Gastroesophageal sphincter (tissue), 4 donors: ENCODE measurements around the gene MTG1. TPM values are rescaled to one million over a fixed set of nuclear protein-coding genes. Genes with fewer than 3 reads are reported as not detected.
"Not testable (repeated sequence)": the region's sequence is repeated elsewhere in the genome, so short reads cannot be mapped to it uniquely, and the experiment has no call there.

Experiments used
- ATAC-seq: fragments of 150-250 bp; one replicate; pipeline ENCODE4 v1.9.1; 2016; ENCODE audit warnings: mild to moderate bottlenecking, moderate library complexity
- H3K27ac ChIP-seq, 4 donors: fragments of 200-600 bp; sonication (generic) in 3 of 4; 1 replicate in 3 of 4; 2 replicates in 1 of 4; pipeline ENCODE4 v1.5.1; 2016 to 2019
- H3K27me3 ChIP-seq: fragments of 200-600 bp; sonication (generic); one replicate; pipeline ENCODE4 v1.5.1; 2019
- H3K36me3 ChIP-seq, 2 donors: fragments of 200-600 bp; sonication (generic); one replicate each; pipeline ENCODE4 v1.5.1; 2019; ENCODE audit warnings: control low read depth in 1 of 2
- H3K4me1 ChIP-seq, 3 donors: fragments of 200-600 bp; sonication (generic); 1 replicate in 2 of 3; 2 replicates in 1 of 3; pipeline ENCODE4 v1.5.1; 2016 to 2019; ENCODE audit warnings: control low read depth in 2 of 3
- H3K4me3 ChIP-seq, 2 donors: fragments of 200-600 bp; sonication (generic); one replicate each; pipeline ENCODE4 v1.5.1; 2019; ENCODE audit warnings: mild to moderate bottlenecking in 1 of 2, moderate library complexity in 1 of 2
- H3K9me3 ChIP-seq, 3 donors: fragments of 200-600 bp; sonication (generic); one replicate each; pipeline ENCODE4 v1.5.1; 2017 to 2019; ENCODE audit warnings: control low read depth in 2 of 3
- EP300 ChIP-seq: sonication (generic); formaldehyde crosslinking; IDR thresholded peaks from one replicate; pipeline ENCODE4 v1.6.1; 2017; ENCODE audit warnings: antibody characterized with exemption, mild to moderate bottlenecking
- POLR2A ChIP-seq, 2 donors: fragments of 450-650 bp; IDR thresholded peaks; one replicate each; pipeline ENCODE4 v1.6.1; 2017; ENCODE audit warnings: antibody characterized with exemption in 2 of 2, mild to moderate bottlenecking in 2 of 2, moderate library complexity in 1 of 2
- POLR2AphosphoS5 ChIP-seq: sonication (generic); formaldehyde crosslinking; IDR thresholded peaks from one replicate; pipeline ENCODE4 v1.6.1; 2017; ENCODE audit warnings: antibody characterized with exemption
- WGBS, 2 donors: methylation state at CpG; one replicate each; pipeline ENCODE4 v1.1.5; 2018; ENCODE audit warnings: low coverage in 1 of 2; 5-methylcytosine and 5-hydroxymethylcytosine counted together
- total RNA-seq, 4 donors: library from RNA; depleted of rRNA; stranded (reverse); fragments of >200 nt; gene quantifications; one replicate each; pipeline ENCODE4 v1.1.0, GENCODE V29; 2016
- TF ChIP-seq, protein P1 (sequence below), 4 experiments: fragments of 200-600 bp in 2 of 4; fragments of 450-650 bp in 2 of 4; sonication (generic) in 1 of 4; IDR thresholded peaks; one replicate each; pipeline ENCODE4 v1.5.1; 2017 to 2019; ENCODE audit warnings: antibody characterized with exemption in 4 of 4, mild to moderate bottlenecking in 2 of 4, moderate library complexity in 2 of 4

The MTG1 gene
- total RNA-seq, 4 donors from 2014 or later = 13.2 to 25.9 (median 18.4) TPM

DNA sequence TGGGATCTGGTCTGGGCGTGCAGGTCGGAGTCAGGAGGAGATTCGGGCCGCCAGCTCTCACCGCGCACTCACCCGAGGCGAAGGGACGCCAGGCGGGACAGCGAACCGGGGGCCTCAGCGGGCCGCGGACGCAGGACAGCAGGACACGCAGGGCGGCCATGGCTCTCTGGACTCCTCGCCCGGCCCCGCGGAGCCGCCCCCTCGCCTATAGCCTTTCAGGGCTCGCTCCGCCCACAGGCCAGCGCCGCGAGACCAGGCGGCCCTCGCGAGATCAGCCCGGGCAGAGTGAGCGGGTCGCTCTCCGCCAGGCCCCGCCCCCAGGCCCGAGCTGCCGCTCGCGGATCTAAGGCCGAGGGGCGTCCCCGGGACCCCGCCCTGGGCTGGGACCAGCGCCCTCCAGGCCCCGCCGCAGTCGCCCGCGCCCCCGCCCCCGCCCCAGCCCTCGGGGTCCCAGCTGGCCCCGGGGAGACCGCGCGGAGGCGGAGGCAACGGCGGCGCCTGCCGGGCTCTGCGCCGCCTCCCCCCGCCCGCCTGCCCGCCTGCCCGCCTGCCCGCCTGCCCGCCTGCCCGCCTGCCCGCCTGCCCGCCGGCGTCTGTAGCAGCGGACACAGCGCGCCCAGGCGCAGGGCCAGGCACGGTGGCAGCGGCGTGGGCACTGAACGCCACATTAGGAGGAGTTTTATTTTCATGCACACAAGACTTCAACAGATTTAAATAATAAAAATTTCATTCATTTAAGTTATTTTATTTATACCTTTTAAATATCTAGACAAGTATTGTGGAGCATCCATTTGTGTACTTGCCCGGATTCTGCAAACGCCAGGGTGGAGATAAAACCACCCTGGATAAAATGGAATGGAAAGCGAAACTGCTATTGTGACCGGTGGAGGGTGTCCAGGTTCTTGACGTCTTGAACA lies 20.5 kb upstream of the MTG1 start, which contains the start of gene ECHS1:
Gene ECHS1, minus strand, starts transcription at position 181 of the 917 bp plus-strand sequence. Its CDS starts 21 bp downstream, at position 160.
- Histone ChIP-seq H3K4me3 (peak within 1 kb of the TSS; percentile 87 to 97), H3K36me3 (peaks cover 0 to 32% of the 10 kb centered on the region in 2 donors), H3K4me1 (peaks cover 0 to 41% (median 20%) of the 10 kb centered on the region in 3 donors), H3K27me3 (no peaks in the 10 kb centered on the region), H3K9me3 (no peaks in the 10 kb centered on the region), H3K27ac (peak within 1 kb of the TSS; percentile 84 to 99 (median 92))
- TF ChIP-seq, protein P1, sequence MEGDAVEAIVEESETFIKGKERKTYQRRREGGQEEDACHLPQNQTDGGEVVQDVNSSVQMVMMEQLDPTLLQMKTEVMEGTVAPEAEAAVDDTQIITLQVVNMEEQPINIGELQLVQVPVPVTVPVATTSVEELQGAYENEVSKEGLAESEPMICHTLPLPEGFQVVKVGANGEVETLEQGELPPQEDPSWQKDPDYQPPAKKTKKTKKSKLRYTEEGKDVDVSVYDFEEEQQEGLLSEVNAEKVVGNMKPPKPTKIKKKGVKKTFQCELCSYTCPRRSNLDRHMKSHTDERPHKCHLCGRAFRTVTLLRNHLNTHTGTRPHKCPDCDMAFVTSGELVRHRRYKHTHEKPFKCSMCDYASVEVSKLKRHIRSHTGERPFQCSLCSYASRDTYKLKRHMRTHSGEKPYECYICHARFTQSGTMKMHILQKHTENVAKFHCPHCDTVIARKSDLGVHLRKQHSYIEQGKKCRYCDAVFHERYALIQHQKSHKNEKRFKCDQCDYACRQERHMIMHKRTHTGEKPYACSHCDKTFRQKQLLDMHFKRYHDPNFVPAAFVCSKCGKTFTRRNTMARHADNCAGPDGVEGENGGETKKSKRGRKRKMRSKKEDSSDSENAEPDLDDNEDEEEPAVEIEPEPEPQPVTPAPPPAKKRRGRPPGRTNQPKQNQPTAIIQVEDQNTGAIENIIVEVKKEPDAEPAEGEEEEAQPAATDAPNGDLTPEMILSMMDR (IDR thresholded peaks at IDR 0.05) = peak in 1 of 4 experiments; percentile 5
- TF ChIP-seq EP300 (no peak), POLR2A (IDR thresholded peaks at IDR 0.05) (peak; percentile 49 to 57), POLR2AphosphoS5 (peak; percentile 34)
- ATAC-seq = peak; percentile 98
- 2 to 3% methylated on average over 5 to 10 of the region's 89 CpGs for WGBS, 2 donors

DNA sequence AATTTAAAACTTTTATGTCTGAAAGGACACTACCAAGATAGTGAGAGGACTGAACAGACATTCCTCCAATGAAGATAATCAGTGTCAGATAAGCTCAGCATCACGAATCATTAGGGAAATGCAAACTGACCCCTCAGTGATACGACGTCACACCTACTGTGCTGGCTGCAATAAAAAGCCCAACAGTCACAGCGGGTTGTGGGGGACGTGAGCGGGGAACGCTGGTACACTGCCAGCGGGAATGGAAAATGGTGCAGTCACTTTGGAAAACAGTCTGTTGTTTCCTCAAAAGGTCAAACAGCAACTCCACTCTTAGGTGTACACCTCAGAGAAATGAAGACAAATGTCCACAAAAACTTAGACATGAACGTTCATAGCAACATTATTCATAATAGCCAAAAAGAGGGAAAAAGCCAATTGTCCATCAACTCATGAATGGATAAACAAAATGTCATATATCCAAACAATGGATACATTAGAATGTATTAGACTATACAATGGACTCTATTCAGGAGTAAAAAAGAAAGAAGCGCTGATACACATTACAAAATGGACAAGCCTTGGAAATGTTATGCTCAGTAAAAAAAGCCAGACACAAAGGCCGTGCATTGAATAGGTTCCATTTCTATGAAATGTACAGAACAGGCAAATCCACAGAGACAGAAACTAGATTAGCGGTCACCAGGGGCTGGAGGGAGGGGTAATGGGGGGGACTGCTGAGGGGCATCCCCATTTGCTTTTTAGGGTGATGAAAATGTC lies 18.4 kb upstream of the MTG1 start:
- WGBS, 2 donors = 66 to 67% methylated on average over 6 to 12 of the region's 12 CpGs
- no peak overlapping the region for H3K4me3 ChIP-seq
- H3K9me3 ChIP-seq = no peaks in the 10 kb centered on the region
- H3K4me1 ChIP-seq = peaks cover 0 to 53% (median 26%) of the 10 kb centered on the region in 3 donors
- no peak for ATAC-seq
- no peaks in the 10 kb centered on the region for H3K27me3 ChIP-seq
- TF ChIP-seq POLR2A (IDR thresholded peaks at IDR 0.05) = no peak
- TF ChIP-seq POLR2AphosphoS5 = no peak
- no peak for TF ChIP-seq EP300
- TF ChIP-seq, protein P1 (IDR thresholded peaks at IDR 0.05) = no peak
- H3K27ac ChIP-seq = no peak overlapping the region
- H3K36me3 ChIP-seq = peaks cover 0 to 11% of the 10 kb centered on the region in 2 donors

DNA sequence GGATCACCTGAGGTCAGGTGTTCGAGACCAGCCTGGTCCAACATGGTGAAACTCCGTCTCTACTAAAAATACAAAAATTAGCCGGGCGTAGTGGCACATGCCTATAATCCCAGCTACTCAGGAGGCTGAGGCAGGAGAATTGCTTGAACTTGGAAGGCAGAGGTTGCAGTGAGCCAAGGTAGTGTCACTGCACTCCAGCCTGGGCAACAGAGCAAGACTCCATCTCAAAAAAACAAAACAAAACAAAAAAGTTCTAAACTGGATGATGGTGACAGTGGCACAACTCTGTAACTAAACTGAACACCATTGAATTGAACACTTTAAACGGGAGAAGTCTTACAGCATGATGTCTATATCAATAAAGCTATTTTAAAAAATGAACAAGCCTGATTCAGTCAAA lies 17.8 kb upstream of the MTG1 start:
- not testable (repeated sequence) for H3K36me3 ChIP-seq, H3K27me3 ChIP-seq, ATAC-seq, H3K4me3 ChIP-seq, H3K9me3 ChIP-seq, H3K27ac ChIP-seq
- 85 to 100% methylated on average over 1 to 5 of the region's 5 CpGs for WGBS, 2 donors
- H3K4me1 ChIP-seq = peaks cover 0 to 53% (median 26%) of the 10 kb centered on the region in 3 donors

DNA sequence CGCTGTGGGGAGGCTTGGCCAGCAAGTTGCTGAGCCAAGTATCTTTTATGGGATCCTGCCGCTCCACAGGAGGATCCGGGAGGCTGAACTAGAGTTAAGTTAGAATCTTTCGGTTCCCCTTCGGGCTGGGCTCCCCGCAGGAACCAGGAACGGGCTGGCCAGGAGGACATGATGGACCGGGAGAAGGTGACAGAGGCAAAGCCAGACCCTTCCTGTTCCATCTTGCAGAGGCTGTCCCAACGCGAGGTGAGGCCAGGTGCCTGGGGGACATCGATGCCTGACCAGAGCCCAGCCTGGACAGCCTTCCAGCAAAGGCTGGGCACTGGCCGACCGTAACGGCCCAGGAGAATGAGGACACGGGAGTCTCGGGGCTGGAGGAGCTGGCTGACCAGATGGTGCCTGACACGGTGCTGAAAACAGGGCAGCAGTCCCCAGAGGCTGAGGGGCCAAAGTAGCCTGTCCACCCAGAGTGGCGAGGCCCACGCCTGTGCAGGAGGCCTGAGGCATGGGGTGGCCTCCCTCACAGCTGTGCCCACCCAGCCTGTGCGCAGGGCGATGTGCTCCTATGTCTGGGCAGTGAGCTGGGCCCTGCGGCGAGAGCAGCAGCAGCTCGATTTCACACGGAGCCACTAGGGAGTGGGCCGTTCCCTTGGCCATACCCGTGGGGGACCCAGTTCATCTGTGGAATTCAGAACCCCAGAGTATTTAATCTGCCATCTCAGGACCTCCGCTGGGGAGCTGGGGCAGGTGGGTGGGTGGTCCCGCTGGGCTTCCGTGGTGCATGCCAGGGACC lies 16.7 kb upstream of the MTG1 start:
- WGBS, 2 donors = 80% methylated on average over 2 of the region's 30 CpGs; no CpG with 5 or more reads in 1 of the 2 donors
- Histone ChIP-seq H3K27ac (peak overlapping the region in 1 of 4 donors; percentile 88), H3K9me3 (no peaks in the 10 kb centered on the region), H3K36me3 (peaks cover 0 to 8% of the 10 kb centered on the region in 2 donors), H3K4me1 (peaks cover 0 to 43% (median 21%) of the 10 kb centered on the region in 3 donors), H3K4me3 (no peak overlapping the region), H3K27me3 (no peaks in the 10 kb centered on the region)
- TF ChIP-seq POLR2A (IDR thresholded peaks at IDR 0.05) (no peak), POLR2AphosphoS5 (no peak), EP300 (no peak)
- TF ChIP-seq, protein P1 (IDR thresholded peaks at IDR 0.05) = no peak
- no peak for ATAC-seq
